IMR-90 (cell line): ENCODE data around the gene UNC93A.
A peak's percentile ranks its signal among the peaks of the same experiment; 100 is the strongest.
"Not testable (repeated sequence)": the region's sequence is repeated elsewhere in the genome, so short reads cannot be mapped to it uniquely, and the experiment has no call there.

Source experiments
- FOS ChIP-seq: fragments of 150-350 bp; IDR thresholded peaks from 2 replicates; pipeline ENCODE4 v1.6.1; 2016; ENCODE audit warnings: low read depth, low read length
- MAFK ChIP-seq: IDR thresholded peaks from 2 replicates; pipeline ENCODE4 v1.6.1; 2012; ENCODE audit warnings: low read depth, low read length, improper control_type of control experiment
- NFE2L2 ChIP-seq: fragments of 150-350 bp; IDR thresholded peaks from 2 replicates; pipeline ENCODE4 v1.6.1; 2016; ENCODE audit warnings: low read depth, mild to moderate bottlenecking, low read length
- POLR2A ChIP-seq: IDR thresholded peaks from 2 replicates; pipeline ENCODE4 v1.6.1; 2012; ENCODE audit warnings: mild to moderate bottlenecking, low read depth, low read length
- RCOR1 ChIP-seq: IDR thresholded peaks from 2 replicates; pipeline ENCODE4 v1.6.1; 2012; ENCODE audit warnings: mild to moderate bottlenecking, low read length, improper control_type of control experiment; ENCODE audit not compliant: insufficient replicate concordance
- SMC3 ChIP-seq: fragments of 150-350 bp; IDR thresholded peaks from 2 replicates; pipeline ENCODE4 v1.6.1; 2016; ENCODE audit warnings: low read depth, mild to moderate bottlenecking, antibody characterized with exemption, low read length, moderate library complexity
- TF ChIP-seq, protein P1 (sequence below): conservative IDR thresholded peaks from 2 replicates; pipeline ENCODE4 v1.5.1; 2012; ENCODE audit warnings: mild to moderate bottlenecking, low read depth, low read length, improper control_type of control experiment
- TF ChIP-seq, protein P2 (sequence below): fragments of 150-350 bp; IDR thresholded peaks from 2 replicates; pipeline ENCODE4 v1.6.1; 2017; ENCODE audit warnings: mild to moderate bottlenecking, antibody characterized with exemption, low read length, low read depth

DNA sequence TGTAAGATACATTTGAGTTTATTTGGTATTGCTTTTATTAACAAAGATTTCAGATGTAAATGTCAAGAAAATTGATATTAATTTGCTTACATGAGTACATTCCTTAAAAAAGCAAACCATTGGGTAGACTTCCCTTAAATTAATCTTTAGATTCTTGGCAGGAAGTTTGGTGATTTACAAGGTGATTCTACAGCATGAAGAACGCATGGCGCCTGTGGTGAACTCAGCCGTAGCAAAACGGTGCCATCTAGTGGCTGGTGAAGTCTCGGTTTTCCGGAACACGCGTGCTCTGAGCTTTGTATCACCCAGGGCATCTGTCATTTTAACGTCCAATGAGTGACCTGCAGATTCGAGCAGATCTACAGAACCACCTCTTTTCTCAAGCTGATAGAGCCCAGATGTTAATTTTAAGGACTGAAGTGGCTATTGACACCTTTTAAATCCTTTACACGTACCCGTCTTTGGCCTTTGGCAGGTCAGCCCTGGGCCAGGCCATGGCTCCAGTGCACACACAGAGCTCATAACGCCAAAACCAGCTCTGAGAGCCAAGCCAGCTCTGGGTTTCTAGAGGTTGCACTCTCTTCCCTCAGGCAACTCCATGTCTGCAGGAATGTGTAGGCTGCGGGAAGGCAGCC is 2.4 kb upstream of the UNC93A start:
- TF ChIP-seq, protein P1, sequence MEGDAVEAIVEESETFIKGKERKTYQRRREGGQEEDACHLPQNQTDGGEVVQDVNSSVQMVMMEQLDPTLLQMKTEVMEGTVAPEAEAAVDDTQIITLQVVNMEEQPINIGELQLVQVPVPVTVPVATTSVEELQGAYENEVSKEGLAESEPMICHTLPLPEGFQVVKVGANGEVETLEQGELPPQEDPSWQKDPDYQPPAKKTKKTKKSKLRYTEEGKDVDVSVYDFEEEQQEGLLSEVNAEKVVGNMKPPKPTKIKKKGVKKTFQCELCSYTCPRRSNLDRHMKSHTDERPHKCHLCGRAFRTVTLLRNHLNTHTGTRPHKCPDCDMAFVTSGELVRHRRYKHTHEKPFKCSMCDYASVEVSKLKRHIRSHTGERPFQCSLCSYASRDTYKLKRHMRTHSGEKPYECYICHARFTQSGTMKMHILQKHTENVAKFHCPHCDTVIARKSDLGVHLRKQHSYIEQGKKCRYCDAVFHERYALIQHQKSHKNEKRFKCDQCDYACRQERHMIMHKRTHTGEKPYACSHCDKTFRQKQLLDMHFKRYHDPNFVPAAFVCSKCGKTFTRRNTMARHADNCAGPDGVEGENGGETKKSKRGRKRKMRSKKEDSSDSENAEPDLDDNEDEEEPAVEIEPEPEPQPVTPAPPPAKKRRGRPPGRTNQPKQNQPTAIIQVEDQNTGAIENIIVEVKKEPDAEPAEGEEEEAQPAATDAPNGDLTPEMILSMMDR = peak; percentile 31; the same call in 1 of the 2 replicates
- not testable (repeated sequence) for TF ChIP-seq FOS, POLR2A, NFE2L2, RCOR1, SMC3, MAFK
- TF ChIP-seq, protein P2, sequence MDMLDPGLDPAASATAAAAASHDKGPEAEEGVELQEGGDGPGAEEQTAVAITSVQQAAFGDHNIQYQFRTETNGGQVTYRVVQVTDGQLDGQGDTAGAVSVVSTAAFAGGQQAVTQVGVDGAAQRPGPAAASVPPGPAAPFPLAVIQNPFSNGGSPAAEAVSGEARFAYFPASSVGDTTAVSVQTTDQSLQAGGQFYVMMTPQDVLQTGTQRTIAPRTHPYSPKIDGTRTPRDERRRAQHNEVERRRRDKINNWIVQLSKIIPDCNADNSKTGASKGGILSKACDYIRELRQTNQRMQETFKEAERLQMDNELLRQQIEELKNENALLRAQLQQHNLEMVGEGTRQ = not testable (repeated sequence)
